HG03520 (cell line): Measurements from ENCODE around the gene SEMA3A.

ENCODE experiments used
- ATAC-seq: cut with Tn5 transposase; IDR thresholded peaks from one replicate; pipeline ENCODE4 v1.9.1; 2021; ENCODE audit warnings: mild to moderate bottlenecking, moderate library complexity; ENCODE audit not compliant: unreplicated experiment

Gene SEMA3A

DNA sequence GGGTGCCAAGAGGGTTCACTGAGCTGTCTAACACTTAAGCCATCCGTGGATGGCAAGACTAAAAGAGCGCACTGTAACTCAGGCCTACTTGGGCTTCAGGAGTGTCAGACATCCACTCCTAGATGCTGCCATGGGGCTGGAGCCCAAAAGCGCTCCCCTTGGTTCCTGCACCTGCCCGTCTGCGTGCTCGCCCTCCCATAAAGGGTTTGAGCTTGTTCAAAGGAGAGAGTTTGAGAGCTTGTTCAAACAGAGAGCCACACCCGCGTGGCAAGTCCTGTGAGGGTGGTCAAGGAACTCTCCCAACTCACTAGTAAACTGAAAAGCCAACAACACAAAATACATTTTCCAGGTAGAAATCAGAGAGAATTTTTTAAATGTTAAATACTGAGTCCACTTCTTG is 256.7 kb downstream of the SEMA3A start:
- ATAC-seq: no peak

DNA sequence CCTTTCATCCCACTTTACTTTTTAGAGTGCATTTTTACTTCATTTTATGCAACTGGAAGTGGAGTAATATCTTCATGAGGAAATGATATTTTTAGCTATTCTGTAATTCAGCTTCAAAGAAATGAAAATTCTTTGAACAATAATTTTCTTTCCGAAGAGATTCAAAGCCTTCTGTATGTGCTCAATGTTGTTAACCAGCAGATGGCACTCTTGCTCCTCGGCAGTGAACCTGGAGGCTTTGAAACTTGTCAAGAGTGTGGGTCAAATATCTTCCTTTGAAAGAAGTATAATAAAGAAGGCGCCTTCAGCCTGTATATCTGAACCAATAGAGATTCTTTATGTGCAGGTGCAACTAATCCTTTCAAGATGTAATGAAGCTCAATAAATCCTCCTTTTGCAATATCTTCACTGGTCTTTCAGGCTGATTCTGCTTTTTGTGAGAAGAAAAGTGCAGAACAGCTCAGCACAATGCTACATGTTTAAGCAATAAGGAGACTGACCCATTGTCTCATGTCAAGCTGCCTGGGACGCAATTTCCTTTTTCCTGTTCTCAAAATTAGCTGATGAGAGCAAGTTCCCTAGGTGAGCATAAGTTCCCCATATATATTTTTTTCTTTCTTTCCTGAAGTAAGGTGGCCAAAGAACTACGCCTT is 258.4 kb downstream of the SEMA3A start:
- ATAC-seq: peak; percentile 64

DNA sequence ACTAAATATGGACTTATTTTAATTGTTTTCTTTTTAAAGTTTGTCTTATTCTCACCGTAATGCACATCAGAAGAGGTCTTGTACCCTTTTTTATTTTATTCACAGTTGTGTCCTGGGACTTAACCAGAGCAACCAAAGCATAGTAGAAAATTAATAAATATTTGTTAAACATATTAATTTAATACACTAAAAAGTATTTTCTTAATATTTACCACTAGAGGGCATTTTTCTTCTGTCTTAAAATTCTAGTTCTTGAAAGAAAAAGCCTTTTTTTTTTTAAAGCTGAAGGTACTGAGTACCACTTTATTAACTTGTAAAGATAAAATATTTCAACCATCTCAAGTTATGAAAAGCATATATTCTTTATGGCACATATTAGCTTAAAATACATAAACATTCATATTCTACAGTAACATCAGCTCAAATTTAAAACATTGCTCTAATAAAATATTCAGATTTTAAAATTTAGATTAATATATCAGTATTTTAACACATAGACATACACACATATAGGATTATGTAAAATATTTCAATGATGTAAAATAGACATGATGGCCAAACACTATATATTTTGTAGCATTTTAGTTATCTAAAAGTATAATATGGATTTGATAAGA is 260.4 kb downstream of the SEMA3A start:
- ATAC-seq: no peak

DNA sequence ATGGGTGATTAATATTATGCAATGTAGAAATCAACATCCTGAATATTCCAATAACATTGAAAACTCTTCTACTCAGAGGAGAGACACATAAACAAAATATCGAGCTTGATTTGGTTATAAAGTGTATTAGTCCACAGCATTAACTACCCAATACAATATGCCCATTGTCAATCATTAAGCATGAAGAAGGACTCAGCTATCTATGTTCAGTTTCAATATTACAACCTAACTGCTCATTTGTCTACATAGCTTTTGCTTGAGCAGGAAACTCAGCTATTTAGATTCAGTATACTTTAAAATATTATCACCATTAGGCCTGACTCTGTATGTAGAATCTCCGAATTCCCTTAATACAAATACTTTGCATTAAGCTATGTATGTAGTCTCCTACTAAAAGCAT is 262.6 kb downstream of the SEMA3A start:
- no peak for ATAC-seq

DNA sequence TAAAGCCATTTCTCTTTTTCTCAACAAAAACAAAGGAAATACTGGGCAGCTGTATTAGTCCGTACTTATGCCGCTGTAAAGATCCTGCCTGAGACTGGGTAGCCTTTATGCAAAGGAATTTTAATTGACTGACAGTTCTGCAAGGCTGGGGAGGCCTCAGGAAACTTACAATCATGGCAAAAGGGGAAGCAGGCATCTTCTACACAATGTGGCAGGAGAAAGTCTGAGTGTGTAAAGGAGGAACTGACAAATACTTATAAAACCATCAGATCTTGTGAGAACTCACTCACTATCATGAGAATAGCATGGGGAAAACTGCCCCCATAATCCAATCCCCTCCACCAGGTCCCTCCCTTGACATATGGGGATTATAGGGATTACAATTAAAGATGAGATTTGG is 264.3 kb downstream of the SEMA3A start:
- no peak for ATAC-seq

DNA sequence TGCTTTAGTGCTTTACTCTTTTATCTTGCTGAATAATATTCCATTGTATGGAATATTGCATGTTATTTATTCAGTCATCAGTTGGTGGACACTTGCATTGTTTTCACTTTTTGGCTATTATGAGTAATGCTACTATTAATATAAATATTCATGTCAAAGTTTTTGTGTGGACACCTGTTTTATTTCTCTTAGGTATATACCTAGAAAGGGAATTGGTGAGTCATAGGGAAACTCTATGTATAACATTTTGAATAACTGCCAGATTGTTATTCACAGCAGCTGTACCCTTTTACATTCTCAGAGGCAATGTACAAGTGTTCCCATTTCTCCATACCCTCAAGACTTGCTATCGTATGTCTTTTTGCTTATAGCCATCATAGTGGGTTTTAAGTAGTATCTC is 268.7 kb downstream of the SEMA3A start:
- no peak for ATAC-seq

DNA sequence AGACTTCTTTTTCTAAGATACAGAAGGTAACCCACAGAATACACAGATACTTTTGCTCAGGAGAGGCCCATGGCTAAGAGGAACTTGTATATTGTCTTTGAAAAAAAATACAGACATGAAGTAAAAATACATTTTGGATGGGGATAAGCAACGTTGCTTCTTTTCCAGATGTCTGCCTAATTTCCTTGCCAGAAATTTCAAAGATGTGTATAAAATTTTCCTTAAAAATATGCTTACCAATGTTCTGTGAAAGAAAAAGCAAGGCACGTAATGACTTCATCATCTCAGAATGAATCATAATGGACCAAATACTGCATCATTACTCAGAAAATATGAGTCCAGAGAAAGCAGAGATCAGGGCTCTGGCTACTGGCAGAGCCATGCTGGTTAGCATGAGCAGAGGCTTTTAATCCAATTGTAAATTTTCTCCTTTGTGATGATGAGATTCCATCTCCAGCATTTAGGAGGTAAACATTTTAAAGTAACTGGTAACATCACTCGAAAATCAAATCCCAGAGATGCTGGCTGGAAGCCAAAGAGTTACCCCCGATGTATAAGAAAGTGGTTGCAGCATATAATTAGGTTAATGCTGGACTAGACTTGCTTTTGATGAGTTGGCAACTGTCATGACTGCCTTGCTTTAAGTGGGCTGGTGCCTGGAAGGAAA is 272.5 kb downstream of the SEMA3A start:
- no peak for ATAC-seq

DNA sequence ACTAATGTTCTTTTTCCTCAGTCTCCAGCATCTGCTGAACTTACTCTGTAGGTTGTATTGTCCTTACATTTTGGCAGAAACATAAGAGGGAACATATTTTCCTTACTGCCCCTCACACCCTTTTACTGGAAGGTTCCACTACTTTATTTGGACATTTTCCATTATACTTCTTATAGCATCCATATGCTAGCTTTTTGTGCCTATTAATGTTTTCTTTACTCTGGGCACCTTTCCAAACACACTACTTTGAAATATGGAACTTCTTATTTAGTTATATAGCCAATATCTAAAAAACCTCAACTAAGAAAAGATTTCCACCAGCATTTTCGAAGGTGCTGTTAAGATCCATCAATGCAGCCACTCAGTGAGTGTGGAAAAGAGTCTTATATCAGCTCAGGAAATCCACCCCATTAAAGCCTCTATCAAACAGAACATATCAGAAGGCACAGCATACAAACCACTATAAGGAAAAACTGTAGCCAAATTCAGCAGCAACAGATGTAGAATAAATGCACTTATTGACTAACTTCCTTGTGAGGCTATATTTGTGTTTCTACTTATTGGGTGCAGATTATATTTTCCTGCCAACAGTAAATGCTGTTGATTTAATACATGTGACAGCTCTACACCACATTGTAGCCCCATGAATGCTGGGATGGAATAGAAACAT is 273.2 kb downstream of the SEMA3A start:
- ATAC-seq: no peak

DNA sequence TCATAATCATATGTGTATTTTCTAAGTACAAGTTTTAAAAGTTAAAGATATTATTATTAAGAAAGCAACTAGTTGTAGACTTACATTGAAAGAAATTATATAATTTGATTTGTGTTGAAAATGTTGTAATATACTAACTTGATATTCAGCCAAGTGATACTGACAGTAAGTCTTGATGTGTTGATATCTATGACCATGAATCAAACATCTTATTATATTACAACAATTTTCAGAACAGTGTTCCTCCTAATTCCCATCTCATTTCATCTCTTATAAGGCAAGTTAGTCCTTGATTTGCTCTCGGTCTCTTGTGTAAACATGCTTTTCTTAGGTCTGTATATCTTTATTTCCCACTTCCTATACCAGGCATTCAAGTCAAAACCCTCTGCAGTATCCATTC is 276.4 kb downstream of the SEMA3A start:
- ATAC-seq: no peak

DNA sequence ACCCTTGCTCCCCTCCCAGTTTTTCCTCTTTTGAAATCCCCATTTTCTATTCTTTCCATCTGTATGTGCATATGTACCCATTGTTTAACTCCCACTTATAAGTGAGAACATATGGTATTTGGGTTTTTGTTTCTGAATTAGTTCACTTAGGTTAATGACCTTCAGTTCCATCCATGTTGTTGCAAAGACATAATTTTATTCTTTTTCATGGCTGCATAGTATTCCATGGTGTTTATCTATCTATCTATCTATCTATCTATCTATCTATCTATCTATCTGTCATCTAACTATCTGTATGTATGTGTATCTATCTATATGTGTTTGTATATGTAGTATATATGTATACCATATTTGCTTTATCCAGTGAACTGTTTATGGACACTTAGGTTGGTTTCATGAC is 281.4 kb downstream of the SEMA3A start:
- no peak for ATAC-seq

DNA sequence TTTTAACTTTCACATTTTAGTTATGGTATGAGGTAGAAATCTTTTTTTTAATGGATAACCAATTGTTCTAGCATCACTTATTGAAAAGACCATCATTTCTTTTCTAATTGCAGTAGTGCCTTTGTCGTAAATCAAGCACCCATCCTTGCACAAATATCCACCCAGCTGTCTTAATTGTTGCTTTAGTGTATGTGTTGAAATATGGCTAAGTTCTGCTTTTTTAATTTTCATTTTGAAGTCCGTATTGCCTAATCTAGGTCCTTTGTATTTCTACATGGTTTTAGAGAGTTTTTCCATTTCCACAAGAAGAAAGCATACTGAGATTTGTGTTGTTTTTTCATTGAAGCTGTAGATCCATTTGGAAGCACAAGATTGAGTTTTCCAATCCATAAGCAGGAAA is 286.1 kb downstream of the SEMA3A start:
- no peak for ATAC-seq
